ELF-1 (cell line): ENCODE measurements around the gene SRPK1.
"Not testable (repeated sequence)": the region's sequence is repeated elsewhere in the genome, so short reads cannot be mapped to it uniquely, and the experiment has no call there.

Experiments
- DNase-seq: peaks from one replicate; pipeline ENCODE4 v3.0.0-alpha.2; 2016; ENCODE audit warnings: low read depth, low spot score

The SRPK1 gene

DNA sequence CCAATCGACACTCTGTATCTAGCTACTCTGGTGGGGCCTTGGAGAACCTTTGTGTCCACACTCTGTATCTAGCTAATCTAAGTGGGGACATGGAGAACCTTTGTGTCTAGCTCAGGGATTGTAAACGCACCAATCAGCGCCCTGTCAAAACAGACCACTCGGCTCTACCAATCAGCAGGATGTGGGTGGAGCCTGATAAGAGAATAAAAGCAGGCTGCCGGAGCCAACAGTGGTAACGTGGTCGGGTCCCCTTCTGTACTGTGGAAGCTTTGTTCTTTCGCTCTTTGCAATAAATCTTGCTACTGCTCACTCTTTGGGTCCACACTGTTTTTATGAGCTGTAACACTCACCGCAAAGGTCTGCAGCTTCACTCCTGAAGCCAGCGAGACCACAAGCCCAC, 11.0 kb upstream of the SRPK1 start:
- not testable (repeated sequence) for DNase-seq

DNA sequence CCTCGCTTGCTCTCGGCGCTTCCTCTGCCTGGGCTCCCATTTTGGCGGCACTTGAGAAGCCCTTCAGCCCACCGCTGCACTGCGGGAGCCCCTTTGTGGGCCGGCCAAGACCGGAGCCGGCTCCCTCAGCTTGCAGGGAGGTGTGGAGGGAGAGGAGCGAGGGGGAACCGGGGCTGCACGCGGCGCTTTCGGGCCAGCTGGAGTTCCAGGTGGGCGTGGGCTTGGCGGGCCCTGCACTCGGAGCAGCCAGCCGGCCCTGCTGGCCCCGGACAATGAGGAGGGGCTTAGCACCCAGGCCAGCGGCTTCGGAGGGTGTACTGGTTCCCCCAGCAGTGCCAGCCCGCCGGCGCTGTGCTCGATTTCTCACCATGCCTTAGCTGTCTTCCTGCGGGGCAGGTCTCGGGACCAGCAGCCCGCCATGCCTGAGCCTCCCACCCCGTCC, 10.2 kb upstream of the SRPK1 start:
- peak; percentile 80 for DNase-seq

DNA sequence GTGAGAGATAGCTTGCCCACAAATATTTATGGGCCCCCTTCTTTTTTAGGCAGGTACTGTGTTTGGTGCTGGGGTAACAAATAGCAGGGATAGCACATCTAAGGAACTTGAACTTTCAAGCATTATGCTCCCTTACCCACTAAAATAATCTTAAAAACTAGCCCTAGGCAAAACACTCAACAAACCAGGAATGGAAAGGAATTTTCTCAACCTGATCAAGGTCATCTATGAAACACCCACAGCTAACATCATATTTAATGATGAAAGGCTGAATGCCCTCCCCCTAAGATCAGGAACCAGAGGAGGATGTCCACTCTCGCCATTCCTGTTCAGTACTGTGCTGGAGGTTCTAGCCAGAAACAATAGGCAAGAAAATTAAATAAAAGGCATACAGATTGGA, 8.7 kb upstream of the SRPK1 start:
- no peak for DNase-seq

DNA sequence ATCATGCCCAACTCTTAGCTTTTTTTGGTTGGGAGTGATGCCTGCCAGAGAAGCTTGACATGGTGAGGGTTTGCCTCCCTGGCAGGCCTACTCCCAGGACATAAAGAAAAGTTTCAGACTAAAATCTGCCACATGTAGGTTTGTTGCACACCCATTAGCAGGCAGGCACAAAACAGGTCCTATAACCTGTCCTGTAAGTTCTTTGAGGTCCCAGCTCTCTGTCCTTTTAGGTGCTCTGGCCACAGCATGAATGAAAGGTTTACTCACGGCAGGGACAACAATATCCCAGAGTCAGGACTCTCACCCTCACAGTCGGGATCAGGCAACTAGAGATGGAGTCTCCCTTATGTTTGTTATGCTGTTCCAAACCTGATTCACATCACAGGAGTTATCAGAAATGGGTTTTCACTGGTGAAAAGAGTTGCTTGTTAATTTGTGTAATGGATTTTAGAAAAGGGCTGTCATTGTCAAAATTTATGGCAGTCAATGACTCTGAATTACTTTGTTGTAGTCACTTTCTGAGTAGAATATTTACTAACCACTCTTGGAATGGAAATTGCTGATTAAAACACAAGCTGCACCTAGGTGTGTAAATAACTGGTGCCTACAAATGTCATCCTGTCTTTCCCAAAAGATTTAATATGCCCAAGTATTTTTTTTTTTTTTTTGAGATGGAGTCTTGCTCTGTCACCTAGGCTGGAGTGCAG, 5.8 kb upstream of the SRPK1 start:
- DNase-seq: peak; percentile 30

DNA sequence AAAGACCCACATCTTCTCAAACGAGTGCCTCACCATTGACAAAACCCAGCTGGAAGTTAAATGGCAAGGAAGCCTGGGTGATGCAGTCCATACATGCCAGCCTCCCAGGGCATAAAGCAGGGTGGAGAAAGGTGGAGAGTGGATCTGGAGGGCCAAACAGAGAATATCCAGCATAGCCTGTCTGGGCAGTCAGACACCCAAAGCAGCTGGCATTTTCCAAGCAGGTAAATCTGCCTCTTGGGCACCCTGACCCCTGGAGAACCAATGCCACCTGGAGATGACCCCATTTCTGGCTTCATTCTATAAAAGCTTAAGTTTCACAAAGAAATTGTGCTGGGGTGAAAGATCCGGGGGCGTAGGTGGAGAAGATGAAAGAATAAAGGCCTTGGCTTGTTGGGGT, 5.1 kb upstream of the SRPK1 start:
- no peak for DNase-seq

DNA sequence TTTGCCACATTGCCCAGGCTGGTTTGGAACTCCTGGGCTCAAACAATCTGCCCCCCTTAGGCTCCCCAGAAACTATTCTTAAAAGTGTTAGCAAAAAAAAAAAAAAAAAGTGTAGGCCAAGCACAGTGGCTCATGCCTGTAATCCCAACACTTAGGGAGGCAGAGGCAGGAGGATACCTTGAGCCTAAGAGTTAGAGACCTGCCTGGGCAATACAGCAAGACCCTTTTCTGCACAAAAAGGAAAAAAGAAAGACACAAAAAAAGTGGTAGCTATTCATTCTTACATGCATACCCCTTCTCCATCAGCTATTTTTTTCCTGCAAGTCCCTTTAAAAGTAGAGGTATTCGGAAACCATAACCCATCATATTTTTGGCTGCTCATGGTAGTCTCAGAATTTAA, 3.2 kb upstream of the SRPK1 start:
- DNase-seq: no peak

DNA sequence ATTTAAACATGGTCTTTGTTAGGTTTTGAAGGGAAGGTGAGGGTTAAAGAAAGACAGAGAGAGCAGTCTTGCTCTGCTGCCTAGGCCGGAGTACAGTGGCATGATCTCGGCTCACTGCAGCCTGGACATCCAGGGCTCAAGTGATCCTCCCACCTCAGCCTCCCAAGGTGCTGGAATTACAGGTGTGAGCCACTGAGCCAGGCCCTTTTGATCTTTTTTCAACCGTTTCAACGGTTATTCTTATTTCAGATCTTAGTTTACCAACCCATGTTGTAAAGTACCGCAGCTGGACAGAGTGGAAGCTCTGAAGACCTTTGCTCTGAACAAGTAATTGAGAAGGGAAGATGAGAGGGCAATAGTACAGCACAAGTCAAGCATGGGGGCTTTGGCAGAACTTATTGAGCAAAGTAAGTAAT, 1.2 kb upstream of the SRPK1 start:
- DNase-seq: no peak

DNA sequence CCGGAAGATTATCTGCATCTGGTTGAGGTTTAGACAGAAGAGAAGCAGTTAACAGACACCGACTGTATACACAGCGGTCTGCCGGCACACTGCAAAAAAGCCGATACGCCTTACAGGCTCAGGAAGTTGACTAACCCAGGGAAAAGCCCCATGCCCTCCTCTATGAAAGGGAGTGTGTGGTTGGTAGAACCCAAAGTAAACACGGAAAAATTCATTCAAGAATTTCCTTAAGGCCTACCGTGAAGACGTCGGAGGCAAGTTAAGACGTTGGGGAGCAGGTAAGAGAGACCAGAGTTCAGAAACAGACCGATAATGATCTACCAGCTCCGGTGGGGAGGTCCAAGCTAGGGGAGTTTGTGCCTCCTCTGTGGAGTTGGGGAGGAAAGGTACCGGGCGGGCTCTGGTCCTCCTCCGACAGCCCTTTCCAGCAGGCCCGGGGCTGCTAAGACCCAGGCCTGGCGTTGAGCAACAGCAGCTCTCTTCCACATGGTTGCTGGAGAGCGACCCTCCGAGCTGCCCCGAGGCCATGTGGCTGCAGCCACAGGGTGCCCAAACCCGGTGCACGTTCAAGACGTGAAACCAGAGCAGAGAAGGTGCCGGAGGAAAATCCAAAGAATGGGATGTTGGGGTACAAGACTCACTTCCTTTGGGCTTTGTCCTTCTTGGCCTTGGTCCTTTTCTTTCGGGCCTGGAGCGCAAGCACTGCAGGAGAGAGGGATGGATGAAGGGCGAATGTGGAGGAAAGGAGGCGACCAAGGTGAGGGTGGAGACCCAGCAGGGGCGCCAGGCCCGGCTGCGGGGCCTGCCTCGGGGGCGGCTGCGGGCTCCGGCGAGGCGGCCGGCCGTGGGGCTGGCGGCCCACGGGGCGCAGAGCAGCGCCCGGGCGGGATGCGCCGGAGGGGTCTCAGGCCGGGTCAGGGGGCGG, 809 bp downstream of the SRPK1 start:
- peak; percentile 85 for DNase-seq

DNA sequence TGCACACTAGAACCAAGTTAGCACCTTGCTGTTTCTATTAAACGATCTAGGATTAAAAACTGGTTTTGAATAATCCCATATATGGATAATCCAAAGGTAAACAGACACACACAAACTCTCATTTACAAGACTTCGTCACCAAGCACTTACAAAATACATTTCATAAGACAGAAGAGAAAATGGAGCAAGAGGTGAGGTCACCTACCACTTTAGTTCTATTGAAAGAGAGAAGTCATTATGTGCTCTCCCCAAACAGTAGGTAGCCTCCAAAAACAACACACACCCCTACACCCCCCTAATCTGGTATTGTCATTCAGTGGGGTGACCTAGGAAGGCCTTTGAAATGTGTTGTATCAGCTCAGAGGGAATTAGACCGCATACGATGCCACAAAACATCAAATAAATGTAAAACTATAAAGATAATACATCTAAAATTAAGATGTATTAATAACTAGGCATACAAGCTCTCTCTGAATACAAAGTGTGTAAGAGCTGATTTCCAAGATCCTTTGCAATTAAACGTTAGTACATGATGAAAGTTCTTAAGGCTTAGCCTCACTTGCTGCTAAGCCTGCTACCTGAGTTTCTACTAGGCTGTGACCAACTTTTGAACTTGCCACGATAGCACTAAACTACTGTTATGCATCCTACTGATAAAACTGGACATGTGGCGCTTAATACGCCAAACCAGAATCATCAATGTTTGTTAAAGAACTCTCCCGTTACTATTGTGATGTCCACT, 1.6 kb downstream of the SRPK1 start:
- DNase-seq: no peak

DNA sequence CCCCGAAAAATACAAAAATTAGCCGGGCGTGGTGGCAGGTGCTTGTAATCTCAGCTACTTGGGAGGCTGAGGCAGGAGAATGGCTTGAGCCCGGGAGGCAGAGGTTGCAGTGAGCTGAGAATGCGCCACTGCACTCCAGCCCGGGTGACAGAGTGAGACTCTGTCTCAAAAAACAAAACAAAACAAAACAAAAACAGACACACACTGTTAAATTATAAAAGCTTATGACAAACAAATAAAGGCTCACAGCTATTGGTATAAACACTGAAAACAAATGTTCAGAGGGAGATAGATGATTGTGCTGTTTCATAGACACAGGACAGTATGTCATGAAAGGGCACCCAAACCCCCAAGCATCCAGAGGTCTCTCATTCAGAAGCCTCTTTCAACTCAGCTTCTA, 4.0 kb downstream of the SRPK1 start:
- DNase-seq: not testable (repeated sequence)

DNA sequence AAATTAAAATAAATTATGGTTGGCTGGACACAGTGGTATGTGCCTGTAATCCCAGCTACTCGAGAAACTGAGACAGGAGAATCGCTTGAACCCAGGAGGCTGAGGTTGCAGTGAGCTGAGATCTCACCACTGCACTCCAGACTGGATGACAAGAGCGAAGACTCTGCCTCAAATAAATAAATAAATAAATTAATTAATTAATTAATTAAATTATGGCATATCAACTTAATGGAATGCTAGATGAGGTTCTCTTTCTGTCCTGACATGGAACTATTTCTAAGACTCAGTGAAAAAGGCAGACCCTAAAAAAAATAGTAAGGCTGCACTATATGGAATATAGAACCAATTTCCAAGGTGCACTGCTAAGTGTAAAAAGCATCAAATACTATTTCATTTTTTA, 4.8 kb downstream of the SRPK1 start:
- no peak for DNase-seq

DNA sequence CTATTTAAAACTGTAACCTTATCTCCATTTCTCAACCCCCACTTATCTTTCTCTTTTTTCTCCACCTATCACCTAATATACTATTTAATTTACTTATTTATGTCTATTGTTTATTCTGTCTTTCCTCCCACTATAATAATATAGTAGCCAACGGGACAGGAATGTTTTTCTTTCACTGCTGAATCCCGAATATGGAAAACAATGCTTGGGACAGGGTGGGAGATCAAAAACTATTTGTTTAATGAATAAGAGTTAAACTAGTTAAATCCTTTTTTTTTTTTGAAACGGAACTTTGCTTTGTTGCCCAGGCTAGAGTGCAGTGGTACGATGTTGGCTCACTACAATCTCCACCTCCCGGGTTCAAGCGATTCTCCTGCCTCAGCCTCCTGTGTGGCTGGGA, 6.4 kb downstream of the SRPK1 start:
- no peak for DNase-seq

DNA sequence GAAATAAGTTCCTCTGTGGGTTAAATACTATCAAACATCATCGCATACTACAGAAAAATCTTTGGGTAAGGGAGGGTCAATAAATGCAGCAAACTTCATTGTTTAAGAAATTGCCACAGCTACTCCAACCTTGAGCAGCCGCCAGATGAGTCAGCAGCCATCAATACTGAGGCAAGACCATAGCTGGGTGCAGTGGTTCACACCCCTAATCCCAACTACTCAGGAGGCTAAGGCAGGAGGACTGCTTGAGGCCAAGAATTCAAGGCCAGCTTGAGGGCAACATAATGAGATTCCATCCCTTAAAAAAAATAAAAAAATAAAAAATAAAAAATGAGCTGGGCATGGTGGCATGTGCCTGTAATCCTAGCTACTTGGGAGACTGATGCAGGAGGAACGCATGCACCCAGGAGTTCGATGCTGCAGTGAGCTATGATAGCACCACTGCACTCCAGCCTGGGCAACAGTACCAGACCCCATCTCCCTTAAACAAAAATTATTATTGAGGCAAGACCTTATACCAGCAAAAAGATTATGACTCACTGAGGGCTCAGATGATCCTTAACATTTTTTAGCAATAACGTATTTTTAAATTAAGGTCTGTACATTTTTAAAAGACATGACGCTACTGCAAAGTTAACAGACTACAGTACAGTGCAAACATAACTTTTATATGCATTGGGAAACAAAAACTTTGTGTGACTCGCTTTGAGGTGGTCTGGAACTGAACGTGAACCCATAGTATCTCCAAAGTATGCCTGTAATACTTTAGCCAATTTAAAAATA, 8.8 kb downstream of the SRPK1 start:
- DNase-seq: no peak

DNA sequence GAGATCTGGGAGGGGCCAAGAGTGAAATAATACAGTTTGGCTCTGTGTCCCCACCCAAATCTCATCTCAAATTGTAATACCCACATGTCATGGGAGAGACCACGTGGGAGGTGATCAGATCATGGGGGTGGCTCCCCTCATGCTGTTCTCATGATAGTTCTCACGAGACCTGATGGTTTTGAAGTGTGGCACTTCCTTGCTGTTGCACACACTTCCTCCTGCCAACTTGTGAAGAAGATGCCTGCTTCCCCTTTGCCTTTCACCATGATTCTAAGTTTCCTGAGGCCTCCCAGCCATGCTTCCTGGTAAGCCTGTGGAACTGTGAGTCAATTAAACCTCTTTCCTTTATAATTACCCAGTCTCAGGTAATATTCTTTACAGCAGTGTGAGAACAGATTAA, 11.3 kb downstream of the SRPK1 start:
- not testable (repeated sequence) for DNase-seq

DNA sequence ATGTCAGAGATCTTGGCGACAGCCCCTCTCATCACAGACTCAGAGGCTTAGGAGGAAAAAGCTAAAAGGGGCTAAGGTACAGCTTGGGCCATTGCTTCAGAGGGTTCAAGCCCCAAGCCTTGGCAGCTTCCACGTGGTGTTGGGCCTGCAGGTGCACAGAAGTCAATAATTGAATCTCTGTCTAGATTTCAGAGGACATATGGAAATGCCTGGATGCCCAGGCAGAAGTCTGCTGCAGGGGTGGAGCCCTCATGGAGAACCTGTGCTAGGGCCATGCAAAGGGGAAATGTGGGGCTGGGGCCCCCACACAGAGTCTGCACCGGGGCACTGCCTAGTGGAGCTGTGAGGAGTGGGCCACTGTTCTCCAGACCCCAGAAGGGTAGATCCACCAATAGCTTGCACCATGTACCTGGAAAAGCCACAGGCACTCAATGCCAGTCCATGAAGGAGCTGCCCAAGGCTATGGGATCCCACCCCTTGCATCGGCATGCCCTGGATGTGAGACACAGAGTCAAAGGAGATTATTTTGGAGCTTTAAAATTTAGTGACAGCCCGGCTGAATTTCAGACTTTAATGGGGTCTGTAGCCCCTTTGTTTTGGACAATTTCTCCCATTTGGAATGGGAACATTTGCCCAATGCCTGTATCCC, 12.0 kb downstream of the SRPK1 start:
- not testable (repeated sequence) for DNase-seq

DNA sequence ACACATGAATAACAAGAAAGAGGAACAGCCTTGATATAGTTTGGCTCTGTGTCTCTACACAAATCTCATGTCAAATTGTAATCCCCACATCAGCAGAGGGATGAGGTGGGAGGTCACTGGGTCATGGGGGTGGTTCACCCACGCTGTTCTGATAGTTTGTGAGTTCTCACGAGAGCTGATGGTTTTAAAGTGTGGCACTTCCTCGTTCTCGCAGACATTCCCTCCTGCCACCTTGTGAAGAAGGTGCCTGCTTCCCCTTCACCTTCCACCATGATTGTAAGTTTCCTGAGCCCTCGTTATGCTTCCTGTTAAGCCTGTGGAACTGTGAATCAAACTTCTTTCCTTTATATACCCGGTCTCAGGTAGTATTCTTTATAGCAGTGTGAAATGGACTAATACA, 13.1 kb downstream of the SRPK1 start:
- DNase-seq: no peak

DNA sequence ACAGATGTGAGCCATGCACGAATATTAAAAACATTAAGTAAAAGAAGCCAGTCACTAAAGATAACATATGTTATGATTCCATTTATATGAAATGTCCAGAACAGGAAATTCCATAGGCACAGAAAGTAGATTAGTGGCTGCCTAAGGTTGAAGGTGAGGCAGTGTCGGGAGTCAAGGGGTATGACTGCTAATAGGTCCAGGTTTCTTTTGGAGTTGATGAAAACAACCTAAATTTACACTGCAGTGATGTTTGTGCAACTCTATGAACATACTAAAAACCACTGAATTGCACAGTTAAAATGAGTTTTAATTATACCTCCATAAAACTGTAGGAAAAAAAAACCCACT, 14.4 kb downstream of the SRPK1 start:
- no peak for DNase-seq

DNA sequence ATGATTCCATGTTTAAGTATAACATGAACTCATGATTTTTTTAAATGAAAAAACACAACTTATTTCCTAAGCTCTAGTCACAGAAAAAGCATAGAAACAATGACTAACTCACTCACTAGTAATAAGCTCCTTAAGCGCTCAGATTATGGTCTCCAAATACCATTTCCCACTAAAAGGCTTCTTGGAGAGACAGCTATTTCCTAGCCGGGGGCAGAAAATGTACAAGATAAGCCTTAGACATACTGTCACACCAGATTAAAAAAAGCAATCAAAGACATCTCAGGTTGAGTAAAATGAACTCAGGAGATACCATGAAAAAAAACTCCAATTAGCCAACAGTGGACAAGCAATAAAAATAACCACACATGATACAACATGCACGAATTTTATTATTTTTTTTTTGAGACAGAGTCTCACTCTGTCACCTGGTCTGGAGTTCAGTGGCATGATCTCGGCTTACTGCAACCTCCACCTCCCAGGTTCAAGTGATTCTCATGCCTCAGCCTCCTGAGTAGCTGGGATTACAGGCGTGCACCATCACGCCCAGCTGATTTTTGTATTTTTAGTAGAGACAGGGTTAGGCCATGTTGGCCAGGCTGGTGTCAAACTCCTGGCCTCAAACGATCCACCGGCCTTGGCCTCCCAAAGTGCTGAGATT, 14.9 kb downstream of the SRPK1 start:
- no peak for DNase-seq

DNA sequence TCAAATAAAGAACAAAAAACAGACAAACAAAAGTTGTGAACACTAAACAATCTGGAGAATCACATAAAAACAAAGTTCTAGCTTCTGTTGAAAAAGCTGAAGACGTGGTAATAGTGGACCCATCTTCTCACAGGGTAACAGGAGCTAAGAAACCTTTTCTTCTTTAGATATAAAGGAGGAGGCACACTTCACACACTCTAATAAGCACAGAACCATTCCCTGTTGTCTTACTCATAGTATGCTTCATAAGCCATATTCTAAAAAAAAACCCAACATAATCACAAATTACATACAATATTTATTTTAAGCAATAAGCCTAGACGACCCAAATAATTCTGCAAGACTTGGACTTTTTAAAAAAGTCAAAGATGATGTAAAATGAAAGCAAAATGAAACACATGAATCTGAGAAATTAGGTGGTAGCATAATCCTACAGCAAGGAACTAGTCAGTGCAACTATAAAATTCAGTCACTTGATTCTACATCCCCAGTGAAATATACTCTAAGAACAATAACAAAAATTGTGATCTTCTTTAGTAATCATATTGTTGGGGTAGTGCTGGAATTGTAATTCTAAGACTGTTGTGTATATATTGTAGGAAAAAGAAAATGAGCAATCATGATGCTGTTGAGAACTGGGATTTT, 15.6 kb downstream of the SRPK1 start:
- DNase-seq: no peak

DNA sequence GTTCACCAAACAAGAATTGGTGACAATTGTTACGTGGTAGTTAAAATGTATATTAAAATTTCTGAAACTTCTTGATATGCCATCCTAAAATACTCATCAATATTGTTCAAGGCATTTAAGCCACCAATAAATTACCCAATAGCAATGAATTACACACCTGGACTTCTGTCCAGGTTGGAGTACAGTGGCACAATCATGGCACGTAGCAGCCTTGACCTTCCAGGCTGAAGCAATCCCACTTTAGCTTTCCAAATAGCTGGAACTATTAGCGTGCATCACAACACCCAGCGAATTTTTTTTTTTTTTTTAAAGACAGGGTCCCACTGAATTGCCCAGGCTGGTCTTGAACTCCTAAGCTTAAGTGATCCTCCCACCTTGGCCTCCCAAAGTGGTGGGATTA, 17.2 kb downstream of the SRPK1 start:
- DNase-seq: no peak
